Caki2 (cell line): ENCODE results near the gene SERGEF. TPM values are rescaled to one million over a fixed set of nuclear protein-coding genes. Genes with fewer than 3 reads are reported as not detected.

Source experiments
- DNase-seq: peaks from one replicate; pipeline ENCODE4 v3.0.0-alpha.2; 2015; ENCODE audit warnings: low read depth
- in situ Hi-C: cut with HindIII; loops from 2 replicates; pipeline ENCODE4 v1.10.0; 2016; ENCODE audit warnings: low sequenced_read_pairs, low pct_unique_long_range_greater_than_20kb, mixed read lengths
- total RNA-seq: library from RNA; depleted of rRNA; stranded (reverse); fragments of >200 nt; shearing (Covaris generic); gene quantifications from 2 replicates; pipeline ENCODE4 v1.2.3, GENCODE V29; 2014; ENCODE audit warnings: low replicate concordance

SERGEF gene
- total RNA-seq, 1 experiment from 2014 or later = 47.1 TPM

GRCh38 chr11:17850336-17850735 is 162.5 kb downstream of the SERGEF start:
- in situ Hi-C loops = no loop called here
- DNase-seq = no peak

GRCh38 chr11:17848715-17849114 is 164.1 kb downstream of the SERGEF start:
- no peak for DNase-seq

GRCh38 chr11:17846852-17847453 is 165.9 kb downstream of the SERGEF start:
- in situ Hi-C loops = no loop called here
- DNase-seq = peak; percentile 2

More at GRCh38 chr11:17848715-17849114, 164.1 kb downstream of the SERGEF start:
- in situ Hi-C loops = no loop called here

GRCh38 chr11:17845431-17845881 is 167.4 kb downstream of the SERGEF start:
- in situ Hi-C loops = no loop called here
- no peak for DNase-seq

GRCh38 chr11:17840101-17840548 is 172.7 kb downstream of the SERGEF start:
- in situ Hi-C loops = no loop called here
- DNase-seq = no peak

- in situ Hi-C loops = no loop called here
Observed at GRCh38 chr11:17839450-17839849, 173.4 kb downstream of the SERGEF start.

GRCh38 chr11:17838102-17838501 is 174.7 kb downstream of the SERGEF start:
- DNase-seq = no peak
- in situ Hi-C loops = no loop called here

More at GRCh38 chr11:17839450-17839849, 173.4 kb downstream of the SERGEF start:
- no peak for DNase-seq

- DNase-seq = no peak
- in situ Hi-C loops = no loop called here
Observed at GRCh38 chr11:17831883-17832282, 181.0 kb downstream of the SERGEF start.

GRCh38 chr11:17831228-17831627 is 181.6 kb downstream of the SERGEF start:
- in situ Hi-C loops = no loop called here
- DNase-seq = no peak

GRCh38 chr11:17828311-17828751 is 184.5 kb downstream of the SERGEF start:
- in situ Hi-C loops = no loop called here
- DNase-seq = no peak

GRCh38 chr11:17827006-17827405 is 185.8 kb downstream of the SERGEF start:
- in situ Hi-C loops = no loop called here
- no peak for DNase-seq

- no peak for DNase-seq
- in situ Hi-C loops = no loop called here
Observed at GRCh38 chr11:17822401-17822781, 190.5 kb downstream of the SERGEF start.

GRCh38 chr11:17821648-17822400 is 191.0 kb downstream of the SERGEF start:
- DNase-seq = no peak
- in situ Hi-C loops = no loop called here

- in situ Hi-C loops = no loop called here
Observed at GRCh38 chr11:17816232-17816931, 196.5 kb downstream of the SERGEF start.

GRCh38 chr11:17814546-17814945 is 198.3 kb downstream of the SERGEF start:
- in situ Hi-C loops = no loop called here
- DNase-seq = no peak

More at GRCh38 chr11:17816232-17816931, 196.5 kb downstream of the SERGEF start:
- DNase-seq = no peak

- no peak for DNase-seq
- in situ Hi-C loops = no loop called here
Observed at GRCh38 chr11:17813391-17814059, 199.3 kb downstream of the SERGEF start.

- in situ Hi-C loops = no loop called here
- DNase-seq = no peak
Observed at GRCh38 chr11:17812865-17813187, 200.0 kb downstream of the SERGEF start.

- DNase-seq = no peak
- in situ Hi-C loops = no loop called here
Observed at GRCh38 chr11:17812091-17812864, 200.6 kb downstream of the SERGEF start.
